K562 treated with DMSO at 1 percent for 12 hours (cell line): ENCODE measurements around the gene BMI1. TPM values are rescaled to one million over a fixed set of nuclear protein-coding genes. Genes with fewer than 3 reads are reported as not detected.

Experiments
- total RNA-seq: library from RNA; unstranded; fragments of 300-600 nt; gene quantifications from 2 replicates; pipeline ENCODE4 v1.2.3, GENCODE V29; 2022; ENCODE audit not compliant: insufficient read depth

The BMI1 gene
- 33.5 and 68.4 TPM in 2 replicates for total RNA-seq

DNA sequence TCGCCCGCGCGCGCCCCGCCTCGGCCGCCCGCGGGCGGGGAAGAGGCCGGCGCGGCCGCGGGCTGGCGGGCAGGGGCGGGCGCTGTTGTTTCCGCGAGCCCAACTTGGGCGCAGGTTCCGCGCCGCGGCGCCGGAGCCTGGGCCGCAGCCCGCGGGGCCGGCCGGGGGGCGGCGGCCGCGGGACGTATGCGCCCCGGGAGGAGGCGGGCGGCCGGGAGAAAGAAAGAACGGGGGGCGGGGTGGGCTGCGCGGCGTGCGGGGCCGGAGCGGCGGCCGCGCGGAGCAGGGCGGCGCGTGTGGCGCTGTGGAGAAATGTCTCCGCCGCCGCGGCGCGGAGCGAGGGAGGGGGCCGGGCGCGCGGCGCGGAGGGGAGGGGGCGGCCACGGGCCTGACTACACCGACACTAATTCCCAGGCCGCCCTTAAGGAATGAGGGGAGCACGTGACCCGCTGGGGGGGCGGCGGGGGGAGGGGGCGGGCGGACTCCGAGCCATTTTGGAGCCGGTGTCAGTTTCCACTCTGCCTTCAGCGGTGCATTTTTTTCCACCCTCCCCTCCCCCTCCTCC, at the start of gene BMI1:
Gene BMI1 (plus strand): TSS at position 509 of the 565 bp plus-strand sequence. CDS start 5,351 bp downstream, outside the sequence.

DNA sequence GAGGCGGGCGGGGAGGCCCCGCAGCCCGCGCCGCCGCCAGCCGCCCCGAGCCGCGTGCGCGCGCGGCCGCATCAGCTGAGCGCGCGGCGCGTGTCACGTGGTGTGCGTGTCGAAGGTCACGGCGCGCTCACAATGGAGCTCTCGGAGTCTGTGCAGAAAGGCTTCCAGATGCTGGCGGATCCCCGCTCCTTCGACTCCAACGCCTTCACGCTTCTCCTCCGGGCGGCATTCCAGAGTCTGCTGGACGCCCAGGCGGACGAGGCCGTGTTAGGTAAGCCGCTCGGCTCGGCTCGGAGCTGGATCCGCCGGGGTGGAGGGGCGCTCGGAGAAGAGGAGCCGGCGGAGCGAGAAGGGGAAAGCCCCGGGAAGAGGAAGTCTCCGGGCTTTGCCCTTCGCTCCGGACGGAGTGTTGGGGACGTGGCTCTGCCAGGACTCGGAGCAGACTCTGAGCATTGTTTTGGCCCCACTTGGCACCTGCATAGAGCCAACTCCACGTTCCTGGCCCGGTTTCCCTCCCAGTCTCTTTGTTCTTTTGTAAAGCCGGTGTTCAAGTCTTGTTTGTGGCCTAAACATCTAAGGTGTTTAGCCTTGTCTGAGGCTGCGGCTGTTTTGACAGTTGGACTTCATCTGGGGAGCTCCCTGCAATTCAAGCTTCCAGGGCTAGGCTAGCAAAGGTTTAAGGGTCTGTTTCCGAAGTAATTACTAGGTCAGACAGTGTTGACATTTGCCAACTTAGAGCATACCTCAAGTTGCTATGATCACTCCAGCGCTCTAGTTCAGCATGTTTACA, 4.4 kb upstream of the BMI1 start, which contains the start of gene COMMD3:
Gene COMMD3 (plus strand): TSS at position 103 of the 790 bp plus-strand sequence. CDS start 30 bp downstream, at position 133.

DNA sequence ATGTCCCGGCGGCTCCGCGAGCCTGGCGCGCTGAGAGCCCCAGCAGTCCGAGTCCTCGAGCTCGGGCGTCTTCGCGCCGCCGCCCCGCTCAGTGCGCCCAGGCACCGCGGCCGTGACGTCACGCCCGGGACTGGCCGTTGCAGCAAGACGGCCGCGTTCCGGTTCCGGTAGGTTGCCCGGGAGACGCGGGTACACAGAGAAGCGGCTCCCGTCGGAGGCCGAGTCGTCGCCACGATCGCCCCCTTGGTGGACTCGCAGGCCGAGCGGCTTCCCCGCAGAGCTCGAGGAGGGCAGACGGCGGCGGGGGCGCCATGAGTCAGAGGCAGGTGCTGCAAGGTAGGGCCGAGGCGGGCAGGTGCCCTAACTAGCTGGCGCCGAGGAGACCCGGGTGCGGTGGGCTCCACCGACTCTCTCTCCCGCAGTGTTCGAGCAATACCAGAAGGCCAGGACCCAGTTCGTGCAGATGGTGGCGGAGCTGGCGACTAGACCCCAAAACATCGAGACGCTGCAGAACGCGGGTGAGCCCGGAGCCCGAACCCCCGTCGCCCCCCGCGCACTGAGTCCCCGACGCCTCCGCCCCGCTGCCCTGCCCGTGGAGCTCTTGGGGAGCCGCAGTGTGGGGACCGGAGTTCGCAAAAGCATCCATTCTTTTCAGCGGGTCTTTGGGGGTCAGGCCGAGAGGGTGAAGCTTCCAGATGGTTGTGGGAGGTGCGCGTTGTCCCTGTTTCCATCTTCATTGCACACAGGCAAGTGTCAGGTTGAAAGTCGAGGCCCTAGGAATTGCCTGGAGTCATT, 24.6 kb downstream of the BMI1 start, which contains the start of gene SPAG6:
Gene SPAG6 (plus strand): TSS at position 196 of the 795 bp plus-strand sequence. CDS start 116 bp downstream, at position 312.

Other genes starting within 250 kb of the BMI1 start
- not detected in 2 replicates for gene EBLN1, start 103.1 kb upstream of the BMI1 start, total RNA-seq
- 83.6 and 121 TPM in 2 replicates for gene COMMD3, start 4.7 kb upstream of the BMI1 start, total RNA-seq
- gene SPAG6, start 24.4 kb downstream of the BMI1 start, total RNA-seq = 4.8 and 6.0 TPM in 2 replicates